IPS-NIHi7 (cell line): Measurements from ENCODE around the gene CORO2B.

Experiments used
- DNase-seq: peaks from one replicate; pipeline ENCODE4 v3.0.0; 2012; ENCODE audit warnings: mixed read lengths; ENCODE audit errors: extremely low spot score

Gene CORO2B

DNA sequence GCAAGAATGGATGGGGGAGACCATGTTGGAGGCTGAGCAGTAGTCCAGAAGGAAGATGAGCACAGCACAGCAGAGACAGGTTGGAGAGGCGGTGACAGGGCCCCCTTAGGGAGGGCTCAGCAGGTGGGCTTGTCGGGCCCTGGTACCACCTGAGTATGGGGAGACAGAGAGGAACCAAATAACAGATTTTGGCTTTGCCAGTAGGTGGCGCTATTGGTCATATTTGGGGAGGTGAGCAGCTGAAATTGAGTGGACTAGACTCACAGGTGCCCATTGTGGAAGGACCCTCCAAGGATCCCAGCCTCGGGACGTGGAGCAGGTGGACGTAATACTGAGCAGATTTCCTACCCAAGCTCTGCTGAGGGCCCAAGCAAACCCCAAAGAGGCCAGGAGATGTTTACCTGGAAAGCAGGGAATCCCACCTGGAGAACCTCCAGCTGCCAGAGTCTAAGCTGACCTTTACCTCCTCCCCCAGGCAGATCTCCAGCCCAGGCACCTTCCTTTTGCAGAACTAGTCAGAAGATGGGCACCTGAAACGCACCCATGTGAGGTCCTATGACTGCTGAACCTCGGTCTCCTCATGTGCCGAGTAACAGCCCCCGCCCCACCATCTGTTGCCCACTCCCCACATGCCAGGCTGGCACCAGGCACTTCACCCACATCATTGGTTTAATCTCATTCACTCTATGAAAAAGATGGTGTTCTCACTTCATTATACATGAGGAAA, 24.6 kb upstream of the CORO2B start:
- DNase-seq, result peak; percentile 72

DNA sequence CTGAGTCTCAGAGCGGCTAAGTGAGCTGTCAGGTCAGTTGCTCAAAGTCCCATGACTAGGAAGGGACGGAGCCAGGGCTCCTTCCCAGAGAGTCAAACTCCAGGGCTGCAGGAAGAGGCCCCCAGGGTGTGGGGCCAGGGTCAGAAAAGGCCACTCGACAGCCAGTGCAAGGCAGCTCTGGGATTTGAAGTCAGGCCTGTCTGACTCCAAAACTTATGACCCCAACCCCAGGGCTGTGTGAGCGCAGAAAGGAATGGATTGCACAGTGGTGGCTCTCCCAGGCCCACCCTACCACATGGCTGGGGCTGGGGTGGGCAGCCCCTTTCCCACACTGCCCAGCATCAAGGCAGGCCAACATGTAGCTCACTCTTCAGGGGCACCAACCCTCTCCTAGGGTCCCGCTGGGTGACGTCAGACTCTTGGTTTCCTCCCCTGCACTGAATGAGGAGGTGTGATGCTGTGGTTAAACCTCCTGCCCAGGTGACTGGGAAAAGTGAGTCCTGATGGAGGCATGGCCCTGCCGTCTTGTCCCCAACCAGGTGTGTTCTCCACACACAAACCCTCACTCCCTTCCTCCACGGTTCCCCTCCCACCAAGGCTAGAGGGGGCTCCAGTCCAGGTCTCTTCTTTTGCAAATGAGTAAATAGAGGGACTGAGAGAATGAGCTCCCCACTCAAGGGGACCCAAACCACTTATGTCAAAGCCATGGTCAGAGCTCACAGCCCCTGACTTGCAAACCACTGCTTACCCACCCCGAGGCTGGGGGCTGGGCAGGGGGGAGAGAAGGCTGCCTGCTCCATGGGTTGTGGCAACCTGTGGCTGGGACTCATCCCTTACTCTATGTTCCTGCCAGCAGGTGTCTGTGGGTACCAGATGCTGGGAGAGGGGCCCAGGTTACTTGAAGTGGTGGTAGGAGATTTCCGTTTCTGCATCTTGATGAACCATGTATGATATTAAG, 23.8 kb upstream of the CORO2B start:
- DNase-seq, result no peak

DNA sequence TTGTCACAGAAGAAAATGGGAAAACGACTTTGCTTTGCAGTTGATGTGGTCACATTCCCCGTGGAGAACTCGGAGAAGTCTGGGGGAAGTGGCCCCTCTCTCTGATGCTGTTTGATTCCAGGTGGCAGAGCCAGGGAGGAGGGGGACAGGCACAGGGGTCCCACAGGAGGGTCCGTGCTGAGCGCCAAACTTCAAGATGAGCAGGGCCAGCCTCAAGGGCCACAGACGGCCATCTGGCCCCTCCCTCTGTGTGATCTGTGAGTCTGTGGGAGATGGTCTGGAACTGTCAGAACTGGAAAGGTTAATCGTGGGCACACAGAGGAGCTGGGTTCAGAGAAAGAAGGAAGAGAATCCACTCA, 23.1 kb upstream of the CORO2B start:
- no peak for DNase-seq

DNA sequence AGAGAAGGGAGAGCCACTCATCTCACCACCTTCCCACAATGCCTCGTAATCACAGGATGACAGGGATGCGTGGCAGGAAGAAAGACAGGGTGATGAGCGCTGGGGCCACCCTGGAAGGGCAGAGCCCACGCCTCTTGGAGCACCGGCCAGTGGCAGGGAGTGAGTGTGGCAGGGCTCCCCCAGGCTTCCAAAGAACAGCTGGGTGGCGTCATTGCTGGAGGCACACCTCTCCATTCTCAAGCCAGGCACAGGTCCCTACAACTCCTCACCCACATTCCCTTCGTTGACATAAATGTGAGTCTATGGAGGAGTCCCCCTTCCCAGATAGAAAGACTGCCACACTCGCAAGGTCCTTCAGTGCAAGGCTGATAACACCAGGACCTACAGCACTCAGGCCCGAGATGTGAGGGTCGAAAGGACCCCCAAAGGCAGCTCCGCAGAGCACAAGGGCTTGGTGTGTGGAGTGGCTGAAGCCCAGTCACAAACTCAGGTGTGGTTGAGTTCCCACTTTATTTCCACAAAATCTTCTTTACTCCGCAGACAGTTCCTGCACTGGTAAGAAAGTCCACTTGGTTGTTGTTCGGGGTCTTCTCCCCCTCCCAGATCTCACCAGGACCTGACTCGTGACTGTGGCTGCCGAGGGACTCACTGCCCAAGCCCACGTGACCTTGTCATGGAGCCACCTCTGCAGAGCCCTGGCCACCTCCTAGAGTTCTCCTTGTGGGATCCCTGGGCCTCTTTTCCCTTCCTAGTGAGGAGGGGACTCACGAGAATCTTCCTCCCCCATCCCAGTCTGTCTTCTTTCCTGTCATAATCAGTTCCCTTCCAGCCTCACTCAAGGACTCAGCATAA, 22.4 kb upstream of the CORO2B start:
- DNase-seq, result no peak

DNA sequence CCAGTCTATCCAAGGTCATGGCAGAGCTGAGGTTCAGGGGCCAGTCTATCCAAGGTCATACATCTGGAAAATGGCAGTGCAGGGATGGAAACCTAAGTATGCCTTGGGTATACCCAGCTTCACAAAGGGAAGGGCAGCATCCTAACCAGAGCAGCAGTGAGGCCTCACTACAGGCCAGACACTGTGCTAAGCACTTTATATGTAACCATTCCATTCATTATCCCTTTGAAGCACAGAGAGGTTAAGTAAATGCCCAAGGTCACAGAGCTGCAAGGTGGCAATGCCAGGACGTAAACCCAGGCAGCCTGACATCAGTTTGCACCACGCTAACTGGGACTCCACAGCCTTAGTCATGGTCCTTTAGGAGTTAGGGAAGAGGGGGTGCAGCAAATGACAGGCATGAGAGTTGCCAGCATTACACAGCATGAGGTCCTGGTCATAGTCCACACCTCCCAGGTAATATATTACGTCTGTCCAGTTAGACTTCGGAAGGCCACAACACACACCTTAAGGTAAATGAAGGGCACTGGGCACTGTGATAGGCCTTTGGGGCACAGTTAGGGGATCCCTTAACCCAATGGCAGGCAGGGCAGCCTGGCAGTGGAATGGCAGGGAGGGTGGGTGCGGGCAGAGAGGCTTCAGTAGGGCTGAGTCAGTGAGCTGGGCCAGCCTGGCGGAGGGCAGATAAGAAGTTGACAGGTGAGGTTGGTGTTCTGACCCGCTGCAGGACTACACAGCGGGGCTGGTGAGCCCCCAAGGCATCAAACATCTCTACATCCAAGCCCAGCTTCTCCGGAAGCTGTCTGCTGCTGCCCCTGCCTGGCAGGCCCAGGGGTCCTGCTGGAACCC, 21.1 kb upstream of the CORO2B start:
- DNase-seq, result no peak

DNA sequence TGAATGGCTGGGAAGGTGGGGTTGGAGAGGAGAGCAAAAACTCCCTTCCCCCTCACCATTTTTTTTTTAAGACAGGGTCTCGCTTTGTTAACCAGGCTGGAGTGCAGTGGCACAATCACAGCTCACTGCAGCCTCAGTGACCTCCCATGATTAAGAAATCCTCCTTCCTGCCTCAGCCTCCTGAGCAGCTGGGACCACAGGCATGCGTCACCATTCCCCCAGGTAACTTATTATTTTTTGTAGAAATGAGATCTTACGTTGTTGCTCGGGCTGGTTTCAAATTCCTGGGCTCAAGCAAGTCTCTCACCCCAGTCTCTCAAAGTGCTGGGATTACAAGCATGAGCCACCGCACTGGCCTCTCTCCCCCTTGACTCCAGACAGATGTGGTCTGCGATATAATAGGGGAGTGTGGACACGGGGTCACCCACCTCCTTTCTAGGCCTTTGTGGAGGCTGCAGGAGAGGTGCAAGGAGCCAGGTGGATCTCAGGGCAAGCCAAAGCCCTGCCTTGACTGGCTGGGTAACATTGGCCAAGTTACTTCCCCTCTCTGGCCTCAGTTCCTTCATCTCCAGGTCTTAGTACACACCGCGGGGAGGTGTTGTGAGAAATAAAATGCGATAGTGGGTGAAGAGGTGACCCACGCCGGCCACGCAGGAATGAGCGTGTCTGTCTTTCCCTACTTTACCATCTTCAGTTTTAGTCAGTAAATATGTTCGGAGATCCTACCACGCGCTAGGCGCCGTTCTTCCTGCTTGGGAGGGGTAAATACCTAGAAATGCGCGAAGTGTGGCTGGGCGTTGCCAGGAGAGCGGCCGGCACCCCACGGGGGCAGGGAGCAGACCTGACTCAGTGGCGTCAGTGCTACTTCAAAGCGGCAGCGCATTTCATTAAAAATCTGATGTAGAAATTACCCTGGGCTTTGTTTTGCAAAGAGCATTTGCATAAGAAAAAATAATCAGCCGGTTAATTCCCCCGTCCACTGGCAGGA, 20.2 kb upstream of the CORO2B start:
- DNase-seq, result no peak

DNA sequence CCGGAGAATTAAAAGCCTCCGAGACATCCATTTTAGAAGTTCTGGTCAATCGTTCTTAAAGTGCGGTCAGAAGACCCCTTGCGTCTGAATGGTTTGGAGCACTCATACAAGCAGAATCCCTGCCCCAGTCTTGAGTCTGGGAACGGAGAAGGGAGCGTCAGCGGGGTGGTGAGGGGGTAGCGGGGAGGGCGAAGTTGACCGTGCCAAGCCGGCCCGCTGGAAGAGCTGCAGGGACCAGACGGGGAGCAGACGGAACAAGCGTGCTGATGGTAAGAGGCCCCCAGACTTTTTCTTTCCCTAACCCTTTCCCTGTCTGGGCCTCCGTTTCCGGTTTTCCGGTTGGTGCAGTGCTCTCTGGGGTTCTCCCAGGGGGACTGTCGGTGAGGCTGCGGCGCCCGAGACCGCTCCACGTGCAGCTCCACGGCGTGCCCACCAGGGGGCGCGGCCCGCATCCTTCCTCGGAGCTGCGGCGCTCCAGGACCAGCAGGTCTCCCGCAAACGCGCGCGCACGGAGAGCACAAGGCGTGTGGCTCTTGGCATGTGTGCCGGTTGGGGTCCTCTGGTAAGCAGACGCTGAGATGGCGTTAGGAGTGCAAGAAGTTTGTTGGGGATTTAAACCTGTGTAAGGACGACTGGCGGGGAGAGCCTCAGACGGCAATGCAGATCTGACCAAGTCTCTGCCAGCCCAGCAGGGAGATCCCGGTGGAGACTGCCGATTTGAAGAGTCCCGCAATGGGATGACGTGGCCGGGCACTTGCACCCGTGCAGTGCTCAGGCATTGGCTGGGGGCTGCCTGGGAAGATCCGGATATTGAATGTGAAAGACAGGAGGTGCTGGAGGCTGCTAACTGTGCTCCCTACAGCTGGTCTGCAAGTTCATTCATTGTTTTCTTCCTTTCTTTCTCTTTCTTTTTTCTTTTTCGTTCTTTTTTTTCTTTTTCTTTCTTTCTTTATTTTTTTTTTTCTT, 19.2 kb upstream of the CORO2B start:
- peak; percentile 90 for DNase-seq

- no peak for DNase-seq
Measured at GRCh38 chr15:68560501-68561113, 18.2 kb upstream of the CORO2B start.

DNA sequence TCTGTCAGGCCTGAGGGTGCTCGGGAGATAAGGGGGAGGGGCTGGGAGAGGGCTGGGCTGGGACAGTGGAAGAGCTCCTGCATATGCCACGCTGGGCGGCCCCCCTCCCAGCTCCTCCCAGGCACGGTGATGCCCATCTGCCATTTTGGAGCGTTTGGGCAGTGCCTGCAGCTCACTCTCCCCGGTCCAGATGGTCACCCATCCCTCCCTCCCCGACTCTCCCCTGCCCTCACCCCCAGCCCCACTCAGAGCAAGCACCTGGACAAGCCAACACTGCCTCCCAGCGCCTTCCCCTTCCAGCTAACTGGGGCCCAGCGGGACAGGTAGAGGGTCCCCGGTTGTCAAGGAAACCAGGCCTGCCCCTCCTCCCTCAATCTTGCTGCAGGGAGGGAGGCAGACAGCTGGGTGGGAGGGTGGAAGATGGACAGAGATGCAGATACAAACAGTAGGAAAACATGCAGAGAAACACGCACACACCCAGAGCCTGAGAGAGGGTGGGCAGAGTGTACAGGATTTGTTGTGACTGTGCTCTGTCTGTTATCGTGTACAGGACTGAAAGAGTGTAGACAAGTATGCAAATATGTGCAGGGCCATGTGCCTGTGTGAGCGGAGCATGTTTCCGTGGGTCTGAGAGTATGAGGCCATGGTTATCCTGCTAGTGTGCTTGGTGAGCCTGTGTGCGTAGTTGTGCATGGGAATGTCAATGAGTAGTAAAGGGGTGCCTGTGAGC, 17.5 kb upstream of the CORO2B start:
- no peak for DNase-seq

DNA sequence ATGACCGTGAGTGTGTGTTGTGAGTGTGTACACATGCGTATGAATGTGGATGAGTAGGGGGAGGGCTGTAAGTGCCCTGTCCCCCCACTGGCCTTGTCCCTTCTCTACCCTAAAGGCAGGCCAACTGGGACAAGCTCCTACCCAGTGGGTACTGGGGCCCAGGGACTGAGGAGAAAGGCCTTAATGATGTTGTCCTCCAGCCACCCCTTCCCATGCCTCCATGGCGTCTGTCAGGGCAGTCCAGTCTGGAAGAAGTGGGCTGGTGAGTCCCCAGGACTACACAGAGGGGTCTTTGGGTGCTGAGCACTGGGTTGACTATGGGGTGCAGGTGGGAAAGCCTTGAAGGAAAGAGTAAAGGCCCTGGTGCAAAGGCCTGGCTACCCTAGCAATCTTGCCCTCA, 16.9 kb upstream of the CORO2B start:
- no peak for DNase-seq

DNA sequence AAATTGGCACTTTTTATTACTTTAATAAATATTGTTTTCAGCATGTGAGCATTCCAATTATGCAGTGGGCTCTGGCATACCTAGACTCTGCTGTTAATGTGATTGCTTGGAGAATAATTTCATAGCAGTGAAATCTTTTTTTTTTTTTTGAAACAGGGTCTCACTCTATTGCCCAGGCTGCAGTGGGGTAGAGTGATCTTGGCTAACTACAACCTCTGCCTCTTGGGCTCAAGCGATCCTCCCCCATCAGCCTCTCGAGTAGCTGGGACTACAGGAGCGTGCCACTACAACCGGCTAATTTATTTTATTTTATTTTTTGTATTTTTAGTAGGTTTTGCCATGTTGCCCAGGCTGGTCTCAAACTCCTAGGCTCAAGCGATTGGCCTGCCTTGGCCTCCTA, 14.6 kb upstream of the CORO2B start:
- no peak for DNase-seq

GRCh38 chr15:68565234-68565633, 13.6 kb upstream of the CORO2B start:
- no peak for DNase-seq

- DNase-seq, result no peak
Measured at GRCh38 chr15:68565726-68566125, 13.1 kb upstream of the CORO2B start.

DNA sequence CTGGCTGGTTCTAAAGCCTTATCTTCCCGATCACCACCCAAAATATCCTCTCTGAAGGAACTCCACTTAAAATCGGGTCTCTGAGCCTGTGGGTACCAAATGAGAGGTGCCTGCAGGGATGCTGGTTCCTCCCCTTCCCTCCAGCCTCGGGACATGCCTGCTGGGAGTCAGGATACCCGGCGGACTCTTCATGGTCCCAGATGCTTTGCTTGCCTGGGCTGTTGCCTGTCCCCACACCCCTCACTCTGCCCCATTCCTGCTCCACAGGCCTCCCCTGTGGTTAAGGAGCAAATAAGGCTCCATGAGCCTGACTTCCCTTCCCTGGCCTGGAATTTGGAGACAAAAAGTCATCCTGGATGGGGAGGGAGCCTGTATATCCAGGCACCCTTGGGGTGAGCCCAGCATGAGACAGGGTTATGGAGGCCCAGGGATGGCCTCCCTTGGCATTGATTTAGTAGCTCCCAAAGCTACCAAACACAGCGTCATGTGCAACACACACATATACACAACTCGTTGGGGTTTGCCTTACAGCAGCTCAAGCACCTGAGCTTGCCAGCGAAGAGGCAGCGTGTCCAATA, 12.3 kb upstream of the CORO2B start:
- DNase-seq, result no peak

DNA sequence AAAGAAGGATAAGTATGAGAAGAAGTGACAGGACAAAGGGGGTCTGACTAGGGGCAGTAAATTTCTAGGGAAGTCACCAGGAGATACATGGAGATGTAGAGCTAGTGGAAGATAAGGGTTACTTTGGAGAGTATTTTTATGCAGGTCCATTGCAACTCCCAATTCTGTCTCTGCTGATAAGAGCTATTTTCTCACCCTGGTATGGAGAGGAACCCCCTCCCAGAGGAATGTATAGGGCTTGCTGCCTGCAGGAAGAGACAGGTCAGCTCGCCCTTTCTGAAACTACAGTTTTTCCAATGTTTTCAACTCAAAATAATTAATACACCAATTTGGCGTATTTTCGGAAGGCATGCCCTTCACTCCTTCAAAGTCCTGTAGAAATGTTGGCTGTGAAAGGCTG, 11.4 kb upstream of the CORO2B start:
- no peak for DNase-seq

GRCh38 chr15:68570974-68571373, 7.8 kb upstream of the CORO2B start:
- no peak for DNase-seq

- DNase-seq, result no peak
Measured at GRCh38 chr15:68571582-68571981, 7.2 kb upstream of the CORO2B start.
